Astrocyte (in vitro differentiated cells and primary cell): ENCODE data around the gene FAT3. TPM values are rescaled to one million over a fixed set of nuclear protein-coding genes. Genes with fewer than 3 reads are reported as not detected.

Experiments
- DNase-seq: peaks from one replicate; pipeline ENCODE4 v3.0.0-alpha.2; 2010; ENCODE audit warnings: low read depth
- FAIRE-seq: peaks from 2 replicates; lab custom pipeline; 2011; peaks lifted over from hg19 to GRCh38; lab: Jason Lieb, UNC
- H2AFZ ChIP-seq: 2 replicates; pipeline ENCODE4 v1.6.0; 2012; ENCODE audit warnings: low read depth, low read length, inconsistent platforms
- H3K27ac ChIP-seq: 2 replicates; pipeline ENCODE4 v1.5.1; 2011; ENCODE audit warnings: low read depth, low read length, inconsistent platforms
- H3K27me3 ChIP-seq: 2 replicates; pipeline ENCODE4 v1.6.0; 2011; ENCODE audit warnings: low read length, inconsistent platforms; ENCODE audit not compliant: insufficient read depth
- H3K36me3 ChIP-seq: 2 replicates; pipeline ENCODE4 v1.5.1; 2011; ENCODE audit warnings: low read length, inconsistent platforms; ENCODE audit not compliant: insufficient read depth
- H3K4me1 ChIP-seq: 2 replicates; pipeline ENCODE4 v1.5.1; 2011; ENCODE audit warnings: low read length, inconsistent platforms; ENCODE audit not compliant: insufficient read depth
- H3K4me2 ChIP-seq: 2 replicates; pipeline ENCODE4 v1.6.0; 2012; ENCODE audit warnings: low read length, inconsistent platforms
- H3K4me3 ChIP-seq: 2 replicates; pipeline ENCODE4 v1.5.1; 2011; ENCODE audit warnings: low read depth, mild to moderate bottlenecking, low read length, inconsistent platforms; ENCODE audit not compliant: insufficient read depth
- H3K79me2 ChIP-seq: 2 replicates; pipeline ENCODE4 v1.6.0; 2012; ENCODE audit warnings: mild to moderate bottlenecking, low read length, inconsistent platforms; ENCODE audit not compliant: insufficient read depth
- H3K9ac ChIP-seq: 2 replicates; pipeline ENCODE4 v1.6.0; 2012; ENCODE audit warnings: mild to moderate bottlenecking, low read length, inconsistent platforms
- H3K9me3 ChIP-seq: 2 replicates; pipeline ENCODE4 v1.5.1; 2012; ENCODE audit warnings: low read depth, mild to moderate bottlenecking, low read length, inconsistent platforms; ENCODE audit not compliant: insufficient read depth
- H4K20me1 ChIP-seq: 2 replicates; pipeline ENCODE4 v1.6.0; 2012; ENCODE audit warnings: low read length, inconsistent platforms; ENCODE audit not compliant: insufficient read depth
- H3K27ac Mint-ChIP-seq: one replicate; pipeline ENCODE4 v1.8.0; 2021; ENCODE audit warnings: mild to moderate bottlenecking, mixed read lengths; ENCODE audit not compliant: unreplicated experiment
- H3K27me3 Mint-ChIP-seq: one replicate; pipeline ENCODE4 v1.8.0; 2021; ENCODE audit warnings: low read depth, mixed read lengths; ENCODE audit not compliant: unreplicated experiment
- H3K36me3 Mint-ChIP-seq: one replicate; pipeline ENCODE4 v1.8.0; 2021; ENCODE audit warnings: low read depth, mixed read lengths; ENCODE audit not compliant: unreplicated experiment
- H3K4me1 Mint-ChIP-seq: one replicate; pipeline ENCODE4 v1.8.0; 2021; ENCODE audit warnings: low read depth, mixed read lengths; ENCODE audit not compliant: unreplicated experiment
- H3K4me3 Mint-ChIP-seq: one replicate; pipeline ENCODE4 v1.8.0; 2021; ENCODE audit warnings: mild to moderate bottlenecking, moderate library complexity, mixed read lengths; ENCODE audit not compliant: unreplicated experiment
- H3K9me3 Mint-ChIP-seq: one replicate; pipeline ENCODE4 v1.8.0; 2021; ENCODE audit warnings: mild to moderate bottlenecking, mixed read lengths; ENCODE audit not compliant: unreplicated experiment
- EZH2 ChIP-seq: IDR thresholded peaks from 2 replicates; pipeline ENCODE4 v1.6.1; 2012; ENCODE audit warnings: mild to moderate bottlenecking, low read length, inconsistent platforms; ENCODE audit not compliant: insufficient read depth
- total RNA-seq: library from RNA; stranded (reverse); gene quantifications from 2 replicates; pipeline ENCODE4 v1.2.1, GENCODE V29; 2021
- TF ChIP-seq, protein P1 (sequence below): IDR thresholded peaks from 2 replicates; pipeline ENCODE4 v1.5.1; 2011; ENCODE audit warnings: low read depth, mild to moderate bottlenecking, inconsistent platforms, low read length, moderate library complexity; ENCODE audit not compliant: insufficient read depth

The FAT3 gene
- total RNA-seq, 1 donor from 2014 or later, result 37.0 TPM

DNA sequence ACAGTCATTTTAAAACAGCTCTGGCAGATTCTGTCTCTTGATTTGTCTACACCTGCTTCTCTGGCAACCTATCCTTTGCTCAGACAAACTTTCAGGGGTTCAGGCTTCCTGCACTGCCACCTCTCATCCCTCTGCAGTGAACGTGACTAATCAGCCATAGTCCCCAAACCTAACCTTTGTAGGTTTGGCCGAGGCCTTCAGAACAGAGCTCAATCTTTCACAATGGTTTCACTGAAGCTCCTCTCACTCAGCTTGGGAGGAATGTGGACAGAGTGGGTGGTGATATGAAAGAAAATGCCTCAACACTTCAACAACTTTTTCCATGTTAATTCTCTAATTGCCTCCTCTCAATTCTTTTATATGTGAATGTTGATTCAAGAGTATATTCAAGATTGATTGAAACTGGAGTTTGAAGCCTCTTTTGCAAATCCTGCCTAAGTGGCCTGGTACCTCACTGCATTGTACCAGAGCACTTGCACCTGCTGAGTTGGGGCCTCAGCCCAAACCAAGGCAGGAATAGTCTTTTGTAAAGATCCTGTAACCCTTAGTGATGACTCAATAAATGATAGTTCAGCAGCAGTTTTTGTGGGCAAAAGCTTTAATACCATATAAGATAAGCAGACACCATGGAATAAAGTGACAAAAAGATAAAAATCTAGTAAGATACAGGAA, 33.9 kb upstream of the FAT3 start:
- Histone ChIP-seq H3K79me2 (no peaks in the 10 kb centered on the region), H2AFZ (no peak overlapping the region), H4K20me1 (no peaks in the 10 kb centered on the region), H3K27me3 (no peaks in the 10 kb centered on the region), H3K27ac (no peak overlapping the region), H3K4me1 (no peaks in the 10 kb centered on the region), H3K9me3 (no peaks in the 10 kb centered on the region), H3K4me2 (no peak overlapping the region), H3K9ac (no peak overlapping the region), H3K4me3 (no peak overlapping the region), H3K36me3 (no peaks in the 10 kb centered on the region)
- DNase-seq (no peak), FAIRE-seq (no peak)
- Mint-ChIP-seq H3K9me3 (no peaks in the 10 kb centered on the region), H3K4me3 (no peak overlapping the region), H3K27me3 (no peaks in the 10 kb centered on the region), H3K27ac (no peak overlapping the region), H3K4me1 (no peaks in the 10 kb centered on the region), H3K36me3 (no peaks in the 10 kb centered on the region)
- TF ChIP-seq, protein P1, sequence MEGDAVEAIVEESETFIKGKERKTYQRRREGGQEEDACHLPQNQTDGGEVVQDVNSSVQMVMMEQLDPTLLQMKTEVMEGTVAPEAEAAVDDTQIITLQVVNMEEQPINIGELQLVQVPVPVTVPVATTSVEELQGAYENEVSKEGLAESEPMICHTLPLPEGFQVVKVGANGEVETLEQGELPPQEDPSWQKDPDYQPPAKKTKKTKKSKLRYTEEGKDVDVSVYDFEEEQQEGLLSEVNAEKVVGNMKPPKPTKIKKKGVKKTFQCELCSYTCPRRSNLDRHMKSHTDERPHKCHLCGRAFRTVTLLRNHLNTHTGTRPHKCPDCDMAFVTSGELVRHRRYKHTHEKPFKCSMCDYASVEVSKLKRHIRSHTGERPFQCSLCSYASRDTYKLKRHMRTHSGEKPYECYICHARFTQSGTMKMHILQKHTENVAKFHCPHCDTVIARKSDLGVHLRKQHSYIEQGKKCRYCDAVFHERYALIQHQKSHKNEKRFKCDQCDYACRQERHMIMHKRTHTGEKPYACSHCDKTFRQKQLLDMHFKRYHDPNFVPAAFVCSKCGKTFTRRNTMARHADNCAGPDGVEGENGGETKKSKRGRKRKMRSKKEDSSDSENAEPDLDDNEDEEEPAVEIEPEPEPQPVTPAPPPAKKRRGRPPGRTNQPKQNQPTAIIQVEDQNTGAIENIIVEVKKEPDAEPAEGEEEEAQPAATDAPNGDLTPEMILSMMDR, result no peak
- TF ChIP-seq EZH2, result no peak

- Mint-ChIP-seq H3K36me3 (no peaks in the 10 kb centered on the region), H3K4me3 (no peak overlapping the region), H3K9me3 (no peaks in the 10 kb centered on the region), H3K27ac (no peak overlapping the region), H3K27me3 (no peaks in the 10 kb centered on the region), H3K4me1 (no peaks in the 10 kb centered on the region)
- DNase-seq (no peak), FAIRE-seq (no peak)
- Histone ChIP-seq H2AFZ (no peak overlapping the region), H3K9me3 (no peaks in the 10 kb centered on the region), H3K36me3 (no peaks in the 10 kb centered on the region), H3K27me3 (no peaks in the 10 kb centered on the region), H3K4me3 (no peak overlapping the region), H3K9ac (no peak overlapping the region), H3K4me1 (no peaks in the 10 kb centered on the region), H3K27ac (no peak overlapping the region), H4K20me1 (no peaks in the 10 kb centered on the region), H3K4me2 (no peak overlapping the region), H3K79me2 (no peaks in the 10 kb centered on the region)
- TF ChIP-seq, protein P1, result no peak
- TF ChIP-seq EZH2, result no peak
Observed at GRCh38 chr11:92192141-92192540, 32.5 kb upstream of the FAT3 start.

GRCh38 chr11:92198268-92198667, 26.4 kb upstream of the FAT3 start:
- no peaks in the 10 kb centered on the region for H3K79me2 ChIP-seq
- Mint-ChIP-seq H3K4me1 (no peaks in the 10 kb centered on the region), H3K27ac (no peak overlapping the region), H3K36me3 (no peaks in the 10 kb centered on the region), H3K4me3 (no peak overlapping the region), H3K27me3 (no peaks in the 10 kb centered on the region), H3K9me3 (peaks cover 3% of the 10 kb centered on the region)
- H3K9ac ChIP-seq, result no peak overlapping the region
- H4K20me1 ChIP-seq, result no peaks in the 10 kb centered on the region
- no peak overlapping the region for H3K4me3 ChIP-seq
- FAIRE-seq, result no peak
- H3K27ac ChIP-seq, result no peak overlapping the region
- H3K4me1 ChIP-seq, result no peaks in the 10 kb centered on the region
- H2AFZ ChIP-seq, result no peak overlapping the region
- no peaks in the 10 kb centered on the region for H3K9me3 ChIP-seq
- no peaks in the 10 kb centered on the region for H3K36me3 ChIP-seq
- no peak for DNase-seq
- H3K27me3 ChIP-seq, result no peaks in the 10 kb centered on the region
- H3K4me2 ChIP-seq, result no peak overlapping the region
- no peak for TF ChIP-seq EZH2
